Psoas muscle (tissue), 8 donors: Measurements from ENCODE around the gene MAGI1. TPM values are rescaled to one million over a fixed set of nuclear protein-coding genes. Genes with fewer than 3 reads are reported as not detected.

Source experiments
- ATAC-seq, 4 donors: fragments of 200-7000 bp; cut with Tn5 transposase; one replicate each; pipeline ENCODE4 v1.9.1; 2020; ENCODE audit warnings: moderate library complexity in 3 of 4, mild to moderate bottlenecking in 2 of 4
- DNase-seq, 2 donors: peaks; one replicate each; pipeline ENCODE4 v3.0.0-alpha.2; 2020
- H3K27ac ChIP-seq: fragments of 200-600 bp; one replicate; pipeline ENCODE4 v1.8.0; 2022
- H3K27me3 ChIP-seq, 3 donors: fragments of 200-600 bp in 1 of 3; one replicate each; pipeline versions ENCODE4 v1.6.1 to v1.8.0; 2013 to 2022; ENCODE audit warnings: low read length in 2 of 3, mild to moderate bottlenecking in 2 of 3, moderate library complexity in 1 of 3; ENCODE audit not compliant: insufficient read depth in 3 of 3
- H3K36me3 ChIP-seq, 2 donors: fragments of 200-600 bp in 1 of 2; one replicate each; pipeline versions ENCODE4 v1.6.1 to v1.8.0; 2013 to 2022; ENCODE audit warnings: low read depth in 1 of 2, mild to moderate bottlenecking in 1 of 2, moderate library complexity in 1 of 2; ENCODE audit not compliant: insufficient read depth in 1 of 2
- H3K4me1 ChIP-seq: fragments of 200-600 bp; one replicate; pipeline ENCODE4 v1.8.0; 2022
- H3K4me3 ChIP-seq: fragments of 200-600 bp; one replicate; pipeline ENCODE4 v1.8.0; 2022; ENCODE audit warnings: mild to moderate bottlenecking
- H3K9me3 ChIP-seq: fragments of 200-600 bp; one replicate; pipeline ENCODE4 v1.8.0; 2022
- CTCF ChIP-seq: fragments of 200-600 bp; IDR thresholded peaks from one replicate; pipeline ENCODE4 v1.8.0; 2022; ENCODE audit warnings: antibody characterized with exemption
- WGBS, 3 donors: extraction: QIAGEN DNeasy Blood & Tissue Kit; methylation state at CpG; one replicate each; pipeline versions ENCODE4 v1.1.6 to v1.1.7; 2013; 5-methylcytosine and 5-hydroxymethylcytosine counted together
- intact Hi-C, 2 donors: fragments of 100-400 bp; cut with DNase I; formaldehyde crosslinking; loops; one replicate each; pipeline versions ENCODE4 v1.11.0 to v1.14.2; 2022
- polyA plus RNA-seq, 3 donors: library from polyadenylated mRNA; stranded (reverse); fragments of 200-250 nt; gene quantifications; one replicate each; pipeline ENCODE4 v1.2.3, GENCODE V29; 2013
- total RNA-seq, 4 donors: library from RNA; stranded (reverse); fragmentation: NEBNext Ultra II Directional in 2 of 4; extraction: Animal tissue kit (Norgen Biotek cat#: 25700) in 2 of 4; gene quantifications; one replicate each; pipeline versions ENCODE4 v1.2.1 to v1.2.4, GENCODE V29; 2021 to 2023
- donor health status: healthy with polysubstance abuse.
- donor health status: DM: no; HTN: no; CAD: no; lungs with moderate emphysema.
- donor health status: Bipolar disorder and iron deficiency.
- donor health status: healthy.
- donor health status: DM: yes; HTN: yes; CAD: no.
- donor health status: DM: no; HTN: no; CAD: no.
- donor health status: DM: no; HTN: no; CAD: no.
- donor health status: DM: yes; HTN: yes; CAD: no.

The MAGI1 gene
- total and polyA plus RNA-seq, 7 donors: 4.5 to 8.1 (median 6.3) TPM

GRCh38 chr3:65811892-65812291 is 226.8 kb downstream of the MAGI1 start:
- WGBS, 3 donors: 41 to 48% (median 44%) methylated on average over 8 of the region's 8 CpGs
- TF ChIP-seq CTCF: no peak
- ATAC-seq: no peak

GRCh38 chr3:65811086-65811761 is 227.5 kb downstream of the MAGI1 start:
- Histone ChIP-seq H3K9me3 (no peaks in the 10 kb centered on the region), H3K4me1 (peaks cover 8% of the 10 kb centered on the region), H3K4me3 (no peak overlapping the region), H3K27ac (no peak overlapping the region), H3K27me3 (no peaks in the 10 kb centered on the region), H3K36me3 (no peaks in the 10 kb centered on the region)
- intact Hi-C loops: no loop called here
- WGBS, 3 donors: 43 to 53% (median 52%) methylated on average over 4 of the region's 4 CpGs
- no peak for TF ChIP-seq CTCF
- ATAC-seq (peak; percentile 36 to 73 (median 62)), DNase-seq (peak in 1 of 2 donors; percentile 14)

More at GRCh38 chr3:65811892-65812291, 226.8 kb downstream of the MAGI1 start:
- Histone ChIP-seq H3K9me3 (no peaks in the 10 kb centered on the region), H3K36me3 (no peaks in the 10 kb centered on the region), H3K27me3 (no peaks in the 10 kb centered on the region), H3K4me3 (no peak overlapping the region), H3K27ac (no peak overlapping the region), H3K4me1 (peaks cover 8% of the 10 kb centered on the region)
- intact Hi-C loops: no loop called here
- no peak for DNase-seq

GRCh38 chr3:65810302-65810701 is 228.4 kb downstream of the MAGI1 start:
- Histone ChIP-seq H3K36me3 (no peaks in the 10 kb centered on the region), H3K4me1 (peaks cover 8% of the 10 kb centered on the region), H3K27me3 (no peaks in the 10 kb centered on the region), H3K27ac (no peak overlapping the region), H3K9me3 (no peaks in the 10 kb centered on the region), H3K4me3 (no peak overlapping the region)
- ATAC-seq (peak in 2 of 4 donors; percentile 20 to 25), DNase-seq (no peak)
- WGBS, 3 donors: 23 to 35% (median 29%) methylated on average over 7 of the region's 7 CpGs
- intact Hi-C loops: no loop called here
- TF ChIP-seq CTCF: no peak

GRCh38 chr3:65809641-65810150 is 229.0 kb downstream of the MAGI1 start:
- Histone ChIP-seq H3K4me1 (peaks cover 8% of the 10 kb centered on the region), H3K36me3 (no peaks in the 10 kb centered on the region), H3K9me3 (no peaks in the 10 kb centered on the region), H3K4me3 (no peak overlapping the region), H3K27me3 (no peaks in the 10 kb centered on the region), H3K27ac (no peak overlapping the region)
- DNase-seq (no peak), ATAC-seq (no peak)
- 60 to 88% (median 77%) methylated on average over 2 of the region's 2 CpGs for WGBS, 3 donors
- intact Hi-C loops: no loop called here
- TF ChIP-seq CTCF: no peak
